GM11168 (cell line): ENCODE measurements around the gene STT3A.
"Not testable (repeated sequence)": the region's sequence is repeated elsewhere in the genome, so short reads cannot be mapped to it uniquely, and the experiment has no call there.

Experiments used
- in situ Hi-C: fragments of 300-500 bp; cut with MboI; formaldehyde crosslinking; loops from one replicate; pipeline ENCODE4 v1.12.0; 2022; ENCODE audit warnings: low sequenced_read_pairs; ENCODE audit not compliant: unreplicated experiment

STT3A gene

GRCh38 chr11:125592305-125593113 is at the start of gene STT3A:
Gene STT3A (plus strand): TSS chr11:125592852. CDS start chr11:125595916, 3,064 bp downstream.
- in situ Hi-C loops: no loop called here

GRCh38 chr11:125550780-125551179 is 41.9 kb upstream of the STT3A start:
- in situ Hi-C loops: no loop called here

- in situ Hi-C loops: no loop called here
Measured at GRCh38 chr11:125551835-125552342, 40.8 kb upstream of the STT3A start.

- in situ Hi-C loops: no loop called here
Measured at GRCh38 chr11:125552927-125553326, 39.7 kb upstream of the STT3A start.

- in situ Hi-C loops: no loop called here
Measured at GRCh38 chr11:125553357-125553756, 39.3 kb upstream of the STT3A start.

GRCh38 chr11:125554038-125554437 is 38.6 kb upstream of the STT3A start:
- in situ Hi-C loops: no loop called here

- in situ Hi-C loops: no loop called here
Measured at GRCh38 chr11:125559888-125560287, 32.8 kb upstream of the STT3A start.

- in situ Hi-C loops: no loop called here
Measured at GRCh38 chr11:125561924-125562323, 30.7 kb upstream of the STT3A start.

- in situ Hi-C loops: no loop called here
Measured at GRCh38 chr11:125562430-125562829, 30.2 kb upstream of the STT3A start.

- in situ Hi-C loops: no loop called here
Measured at GRCh38 chr11:125564357-125564756, 28.3 kb upstream of the STT3A start.

- in situ Hi-C loops: no loop called here
Measured at GRCh38 chr11:125566235-125566634, 26.4 kb upstream of the STT3A start.

GRCh38 chr11:125568970-125569914 is 23.4 kb upstream of the STT3A start, which contains the start of gene EI24:
Gene EI24 (plus strand): TSS chr11:125569477. CDS start chr11:125572528, 3,051 bp downstream.
- in situ Hi-C loops: no loop called here

- in situ Hi-C loops: no loop called here
Measured at GRCh38 chr11:125569915-125570621, 22.6 kb upstream of the STT3A start.

- in situ Hi-C loops: no loop called here
Measured at GRCh38 chr11:125570952-125571351, 21.7 kb upstream of the STT3A start.

GRCh38 chr11:125572916-125573315 is 19.7 kb upstream of the STT3A start:
- in situ Hi-C loops: no loop called here

GRCh38 chr11:125577181-125577580 is 15.5 kb upstream of the STT3A start:
- in situ Hi-C loops: not testable (repeated sequence)

GRCh38 chr11:125578783-125579182 is 13.9 kb upstream of the STT3A start:
- in situ Hi-C loops: no loop called here

GRCh38 chr11:125579811-125580210 is 12.8 kb upstream of the STT3A start:
- in situ Hi-C loops: no loop called here

GRCh38 chr11:125583496-125583895 is 9.2 kb upstream of the STT3A start:
- in situ Hi-C loops: no loop called here

GRCh38 chr11:125585487-125585886 is 7.2 kb upstream of the STT3A start:
- in situ Hi-C loops: no loop called here
